ENCODE data around the gene PDSS2. TPM values are rescaled to one million over a fixed set of nuclear protein-coding genes. Genes with fewer than 3 reads are reported as not detected.

Gene PDSS2
- total RNA-seq, 6 experiments from 2014 or later: 13.3 to 16.9 (median 14.6) TPM

DNA sequence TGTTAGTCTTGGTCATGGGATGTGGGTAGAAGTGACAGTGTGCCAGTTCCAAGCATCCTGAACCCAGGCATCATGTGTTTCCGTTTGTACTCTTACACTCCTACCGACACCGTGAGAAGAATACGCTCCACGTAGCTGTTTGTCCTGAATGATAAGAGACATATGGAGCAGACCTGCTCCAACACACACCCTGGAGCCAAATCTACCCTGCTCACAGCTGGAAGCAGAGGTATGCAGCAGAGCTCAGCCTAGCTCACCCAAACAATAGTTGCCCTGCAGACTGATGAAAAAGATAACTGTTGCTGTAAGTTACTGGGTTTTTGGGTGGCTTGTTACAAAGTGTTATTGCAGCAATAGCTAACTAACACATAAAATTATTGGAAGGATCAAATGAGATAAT, 14.3 kb upstream of the PDSS2 start:
- Mint-ChIP-seq H3K4me3 (no peak overlapping the region), H3K27me3 (ENCODE audit: insufficient read depth) (peaks cover 18% of the 10 kb centered on the region), H3K9me3 (no peaks in the 10 kb centered on the region), H3K27ac (no peak overlapping the region), H3K4me1 (ENCODE audit: low read depth) (no peaks in the 10 kb centered on the region), H3K36me3 (ENCODE audit: low read depth) (no peaks in the 10 kb centered on the region)
- DNase-seq: no peak
- TF ChIP-seq, protein P1, sequence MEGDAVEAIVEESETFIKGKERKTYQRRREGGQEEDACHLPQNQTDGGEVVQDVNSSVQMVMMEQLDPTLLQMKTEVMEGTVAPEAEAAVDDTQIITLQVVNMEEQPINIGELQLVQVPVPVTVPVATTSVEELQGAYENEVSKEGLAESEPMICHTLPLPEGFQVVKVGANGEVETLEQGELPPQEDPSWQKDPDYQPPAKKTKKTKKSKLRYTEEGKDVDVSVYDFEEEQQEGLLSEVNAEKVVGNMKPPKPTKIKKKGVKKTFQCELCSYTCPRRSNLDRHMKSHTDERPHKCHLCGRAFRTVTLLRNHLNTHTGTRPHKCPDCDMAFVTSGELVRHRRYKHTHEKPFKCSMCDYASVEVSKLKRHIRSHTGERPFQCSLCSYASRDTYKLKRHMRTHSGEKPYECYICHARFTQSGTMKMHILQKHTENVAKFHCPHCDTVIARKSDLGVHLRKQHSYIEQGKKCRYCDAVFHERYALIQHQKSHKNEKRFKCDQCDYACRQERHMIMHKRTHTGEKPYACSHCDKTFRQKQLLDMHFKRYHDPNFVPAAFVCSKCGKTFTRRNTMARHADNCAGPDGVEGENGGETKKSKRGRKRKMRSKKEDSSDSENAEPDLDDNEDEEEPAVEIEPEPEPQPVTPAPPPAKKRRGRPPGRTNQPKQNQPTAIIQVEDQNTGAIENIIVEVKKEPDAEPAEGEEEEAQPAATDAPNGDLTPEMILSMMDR (IDR thresholded peaks at IDR 0.05): no peak

- no peaks in the 10 kb centered on the region for H3K4me1 Mint-ChIP-seq (ENCODE audit: low read depth)
Measured at GRCh38 chr6:107470364-107470763, 11.0 kb upstream of the PDSS2 start.

DNA sequence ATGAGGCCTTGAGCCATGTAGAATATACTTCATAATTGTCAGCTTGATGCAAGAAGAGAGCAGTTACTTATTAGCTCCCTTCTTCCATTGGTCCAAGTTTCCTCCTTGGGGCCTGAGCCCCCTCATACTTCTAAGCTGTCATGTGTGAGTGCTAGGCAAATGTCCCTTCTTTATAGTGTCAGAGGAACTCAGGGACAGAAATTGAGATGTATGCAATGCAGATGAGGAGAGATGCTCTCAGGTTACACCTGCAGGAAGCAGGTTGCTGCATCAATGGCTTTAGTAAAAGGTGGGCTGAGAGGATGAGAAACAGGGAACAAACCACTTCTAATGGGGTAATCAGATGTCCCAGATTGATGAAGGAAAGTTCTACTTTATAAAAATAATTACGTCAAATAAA, 6.7 kb upstream of the PDSS2 start:
- Mint-ChIP-seq H3K9me3 (no peaks in the 10 kb centered on the region), H3K36me3 (ENCODE audit: low read depth) (no peaks in the 10 kb centered on the region), H3K27me3 (ENCODE audit: insufficient read depth) (peaks cover 5% of the 10 kb centered on the region), H3K27ac (no peak overlapping the region), H3K4me3 (no peak overlapping the region), H3K4me1 (ENCODE audit: low read depth) (no peaks in the 10 kb centered on the region)
- no peak for DNase-seq
- TF ChIP-seq, protein P1 (IDR thresholded peaks at IDR 0.05): no peak

More at GRCh38 chr6:107470364-107470763, 11.0 kb upstream of the PDSS2 start:
- peaks cover 8% of the 10 kb centered on the region for H3K27me3 Mint-ChIP-seq (ENCODE audit: insufficient read depth)
- H3K36me3 Mint-ChIP-seq (ENCODE audit: low read depth): no peaks in the 10 kb centered on the region
- TF ChIP-seq, protein P1 (IDR thresholded peaks at IDR 0.05): no peak
- no peak for DNase-seq
- H3K27ac Mint-ChIP-seq: no peak overlapping the region
- H3K4me3 Mint-ChIP-seq: no peak overlapping the region
- no peaks in the 10 kb centered on the region for H3K9me3 Mint-ChIP-seq

DNA sequence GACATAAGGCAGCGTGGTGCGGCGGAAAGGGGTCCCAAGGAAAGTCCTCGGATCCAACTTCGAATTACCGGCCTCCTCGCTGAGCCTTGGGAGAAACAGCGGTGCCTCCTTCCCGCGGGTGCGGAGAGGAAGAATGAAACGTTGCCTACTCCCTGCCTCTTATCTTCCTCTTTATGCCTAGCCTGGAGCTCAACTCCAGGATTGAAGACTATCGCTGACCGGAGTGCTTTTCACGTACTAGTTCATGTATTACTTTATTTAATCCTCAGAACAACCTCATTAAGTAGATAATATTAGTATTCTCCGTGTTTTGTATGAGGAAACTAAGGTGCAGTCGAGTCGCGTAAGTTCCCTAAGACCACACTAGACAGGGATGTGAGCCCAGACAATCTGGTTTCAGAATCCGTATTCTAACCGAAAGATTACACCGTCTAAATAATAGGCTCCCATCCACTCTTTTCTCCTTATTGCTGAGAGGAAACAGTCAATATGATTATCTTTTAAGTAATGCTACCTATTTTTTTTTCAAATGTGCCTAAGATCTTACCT, 793 bp upstream of the PDSS2 start:
- Mint-ChIP-seq H3K27ac (peak overlapping the region; percentile 93; the same call in 1 of the 2 replicates), H3K4me3 (peak overlapping the region; percentile 96), H3K9me3 (no peaks in the 10 kb centered on the region), H3K36me3 (ENCODE audit: low read depth) (peaks cover 9% of the 10 kb centered on the region; the same call in 1 of the 2 replicates), H3K27me3 (ENCODE audit: insufficient read depth) (no peaks in the 10 kb centered on the region; the same call in 1 of the 2 replicates), H3K4me1 (ENCODE audit: low read depth) (peaks cover 25% of the 10 kb centered on the region)
- TF ChIP-seq, protein P1 (IDR thresholded peaks at IDR 0.05): no peak
- no peak for DNase-seq

GRCh38 chr6:107458672-107459282, 587 bp downstream of the PDSS2 start:
- peak overlapping the region; percentile 93 for H3K27ac Mint-ChIP-seq

More at GRCh38 chr6:107458672-107459282, 587 bp downstream of the PDSS2 start:
- Mint-ChIP-seq H3K27me3 (ENCODE audit: insufficient read depth) (no peaks in the 10 kb centered on the region; the same call in 1 of the 2 replicates), H3K4me3 (peak overlapping the region; percentile 96), H3K36me3 (ENCODE audit: low read depth) (peaks cover 9% of the 10 kb centered on the region; the same call in 1 of the 2 replicates), H3K9me3 (no peaks in the 10 kb centered on the region), H3K4me1 (ENCODE audit: low read depth) (peaks cover 25% of the 10 kb centered on the region)
- TF ChIP-seq, protein P1 (IDR thresholded peaks at IDR 0.05): no peak
- peak; percentile 21 for DNase-seq

Data from HFFc6 (cell line).